Activated naive CD8-positive, alpha-beta T cell treated with anti-CD3 and anti-CD28 coated beads, Interleukin-2, amount 10 ng/mL, durations not matched to agents 7 days and 5 days (primary cell): ENCODE results near the gene TRPV6. TPM values are rescaled to one million over a fixed set of nuclear protein-coding genes. Genes with fewer than 3 reads are reported as not detected.

Experiments used
- ATAC-seq: fragments of 150-1000 bp; cut with Tn5 transposase; one replicate; pipeline ENCODE4 v1.10.0; 2021; ENCODE audit warnings: low read depth, moderate library complexity
- POLR2A ChIA-PET: fragments of 350-600 bp; sonication (Branson Sonifier 250); formaldehyde crosslinking; loops from one replicate; lab custom pipeline; 2021; ENCODE audit warnings: antibody characterized with exemption; lab: Charles Lee
- DNase-seq: peaks from one replicate; pipeline ENCODE4 v3.0.0; 2021
- H3K27ac Mint-ChIP-seq: one replicate; pipeline ENCODE4 v1.8.0; 2022; ENCODE audit warnings: mild to moderate bottlenecking, mixed read lengths
- H3K27me3 Mint-ChIP-seq: one replicate; pipeline ENCODE4 v1.8.0; 2022; ENCODE audit warnings: mild to moderate bottlenecking, moderate library complexity, mixed read lengths
- H3K36me3 Mint-ChIP-seq: one replicate; pipeline ENCODE4 v1.8.0; 2021; ENCODE audit warnings: mild to moderate bottlenecking, mixed read lengths
- H3K4me1 Mint-ChIP-seq: one replicate; pipeline ENCODE4 v1.8.0; 2021; ENCODE audit warnings: mixed read lengths
- H3K4me3 Mint-ChIP-seq: one replicate; pipeline ENCODE4 v1.8.0; 2022; ENCODE audit warnings: mild to moderate bottlenecking, moderate library complexity, mixed read lengths
- H3K9me3 Mint-ChIP-seq: one replicate; pipeline ENCODE4 v1.8.0; 2021; ENCODE audit warnings: mixed read lengths
- total RNA-seq, 2 experiments: library from RNA; stranded (reverse); gene quantifications; one replicate each; pipeline ENCODE4 v1.2.3, GENCODE V29; 2021

Gene TRPV6
- total RNA-seq, 2 experiments from 2014 or later, result not detected

- Mint-ChIP-seq H3K9me3 (peaks cover 2% of the 10 kb centered on the region), H3K27ac (no peak overlapping the region), H3K4me3 (no peak overlapping the region), H3K27me3 (peaks cover 16% of the 10 kb centered on the region), H3K4me1 (no peaks in the 10 kb centered on the region), H3K36me3 (no peaks in the 10 kb centered on the region)
- ATAC-seq (no peak), DNase-seq (no peak)
- POLR2A ChIA-PET, result interaction anchor here (0.6 kb wide), 1 partner anchor 797 kb away, joined by 3 read pairs; no protein-coding TSS in a partner anchor
Measured at GRCh38 chr7:142898377-142899170, 13.0 kb upstream of the TRPV6 start.

GRCh38 chr7:142897691-142898090 is 12.1 kb upstream of the TRPV6 start:
- no peak overlapping the region for H3K4me3 Mint-ChIP-seq
- peaks cover 14% of the 10 kb centered on the region for H3K27me3 Mint-ChIP-seq
- POLR2A ChIA-PET, result interaction anchor here (0.6 kb wide), 1 partner anchor 796 kb away, joined by 3 read pairs; no protein-coding TSS in a partner anchor
- no peaks in the 10 kb centered on the region for H3K36me3 Mint-ChIP-seq
- ATAC-seq (no peak), DNase-seq (no peak)
- no peaks in the 10 kb centered on the region for H3K9me3 Mint-ChIP-seq
- no peak overlapping the region for H3K27ac Mint-ChIP-seq
- H3K4me1 Mint-ChIP-seq, result no peaks in the 10 kb centered on the region

GRCh38 chr7:142896741-142897379 is 11.3 kb upstream of the TRPV6 start:
- ATAC-seq (no peak), DNase-seq (no peak)
- Mint-ChIP-seq H3K4me1 (no peaks in the 10 kb centered on the region), H3K27me3 (peaks cover 8% of the 10 kb centered on the region), H3K4me3 (no peak overlapping the region), H3K36me3 (no peaks in the 10 kb centered on the region), H3K27ac (no peak overlapping the region), H3K9me3 (no peaks in the 10 kb centered on the region)
- POLR2A ChIA-PET, result no interaction called here

GRCh38 chr7:142896151-142896550 is 10.6 kb upstream of the TRPV6 start:
- peaks cover 7% of the 10 kb centered on the region for H3K27me3 Mint-ChIP-seq
- H3K36me3 Mint-ChIP-seq, result no peaks in the 10 kb centered on the region
- no peaks in the 10 kb centered on the region for H3K4me1 Mint-ChIP-seq
- DNase-seq (no peak), ATAC-seq (no peak)
- no peaks in the 10 kb centered on the region for H3K9me3 Mint-ChIP-seq
- H3K27ac Mint-ChIP-seq, result no peak overlapping the region
- POLR2A ChIA-PET, result no interaction called here
- no peak overlapping the region for H3K4me3 Mint-ChIP-seq

- Mint-ChIP-seq H3K9me3 (peaks cover 4% of the 10 kb centered on the region), H3K27me3 (peaks cover 7% of the 10 kb centered on the region), H3K27ac (no peak overlapping the region), H3K4me1 (peaks cover 3% of the 10 kb centered on the region), H3K4me3 (no peak overlapping the region), H3K36me3 (no peaks in the 10 kb centered on the region)
- POLR2A ChIA-PET, result no interaction called here
- no peak for ATAC-seq
- DNase-seq, result no peak
Measured at GRCh38 chr7:142894985-142895593, 9.5 kb upstream of the TRPV6 start.

- no peak for DNase-seq
- H3K4me3 Mint-ChIP-seq, result no peak overlapping the region
- H3K27me3 Mint-ChIP-seq, result peaks cover 7% of the 10 kb centered on the region
- POLR2A ChIA-PET, result no interaction called here
- no peaks in the 10 kb centered on the region for H3K36me3 Mint-ChIP-seq
- peaks cover 4% of the 10 kb centered on the region for H3K9me3 Mint-ChIP-seq
- no peak overlapping the region for H3K27ac Mint-ChIP-seq
- H3K4me1 Mint-ChIP-seq, result peaks cover 5% of the 10 kb centered on the region
- no peak for ATAC-seq
Measured at GRCh38 chr7:142894112-142894984, 8.8 kb upstream of the TRPV6 start.

GRCh38 chr7:142892951-142893350 is 7.4 kb upstream of the TRPV6 start:
- H3K27me3 Mint-ChIP-seq, result peaks cover 7% of the 10 kb centered on the region
- POLR2A ChIA-PET, result no interaction called here
- H3K4me1 Mint-ChIP-seq, result peaks cover 5% of the 10 kb centered on the region
- ATAC-seq (no peak), DNase-seq (no peak)
- no peak overlapping the region for H3K4me3 Mint-ChIP-seq
- no peaks in the 10 kb centered on the region for H3K36me3 Mint-ChIP-seq
- H3K27ac Mint-ChIP-seq, result no peak overlapping the region
- peaks cover 4% of the 10 kb centered on the region for H3K9me3 Mint-ChIP-seq

- Mint-ChIP-seq H3K9me3 (peaks cover 4% of the 10 kb centered on the region), H3K36me3 (no peaks in the 10 kb centered on the region), H3K27me3 (peaks cover 3% of the 10 kb centered on the region), H3K4me1 (peaks cover 5% of the 10 kb centered on the region), H3K27ac (no peak overlapping the region), H3K4me3 (no peak overlapping the region)
- no peak for ATAC-seq
- no peak for DNase-seq
- POLR2A ChIA-PET, result no interaction called here
Measured at GRCh38 chr7:142891490-142892082, 6.0 kb upstream of the TRPV6 start.

- POLR2A ChIA-PET, result no interaction called here
- H3K27ac Mint-ChIP-seq, result peak overlapping the region; percentile 21
- peaks cover 5% of the 10 kb centered on the region for H3K4me1 Mint-ChIP-seq
- H3K9me3 Mint-ChIP-seq, result peaks cover 4% of the 10 kb centered on the region
- peaks cover under 1% of the 10 kb centered on the region for H3K27me3 Mint-ChIP-seq
- no peaks in the 10 kb centered on the region for H3K36me3 Mint-ChIP-seq
- peak; percentile 34 for ATAC-seq
- H3K4me3 Mint-ChIP-seq, result no peak overlapping the region
- DNase-seq, result no peak
Measured at GRCh38 chr7:142890874-142891485, 5.4 kb upstream of the TRPV6 start.

- ATAC-seq, result no peak
- peaks cover 4% of the 10 kb centered on the region for H3K9me3 Mint-ChIP-seq
Measured at GRCh38 chr7:142889816-142890215, 4.3 kb upstream of the TRPV6 start.

GRCh38 chr7:142887282-142888015 is 1.9 kb upstream of the TRPV6 start:
- POLR2A ChIA-PET, result no interaction called here
- Mint-ChIP-seq H3K4me3 (no peak overlapping the region), H3K4me1 (peaks cover 5% of the 10 kb centered on the region), H3K27me3 (no peaks in the 10 kb centered on the region), H3K9me3 (peaks cover 4% of the 10 kb centered on the region), H3K36me3 (no peaks in the 10 kb centered on the region), H3K27ac (no peak overlapping the region)
- ATAC-seq (no peak), DNase-seq (no peak)

More at GRCh38 chr7:142889816-142890215, 4.3 kb upstream of the TRPV6 start:
- POLR2A ChIA-PET, result no interaction called here
- H3K36me3 Mint-ChIP-seq, result no peaks in the 10 kb centered on the region
- no peak overlapping the region for H3K27ac Mint-ChIP-seq
- peaks cover 5% of the 10 kb centered on the region for H3K4me1 Mint-ChIP-seq
- no peak overlapping the region for H3K4me3 Mint-ChIP-seq
- no peak for DNase-seq
- H3K27me3 Mint-ChIP-seq, result no peaks in the 10 kb centered on the region

GRCh38 chr7:142886866-142887265 is 1.3 kb upstream of the TRPV6 start:
- H3K36me3 Mint-ChIP-seq, result no peaks in the 10 kb centered on the region
- no peak for DNase-seq
- H3K4me3 Mint-ChIP-seq, result no peak overlapping the region
- H3K27ac Mint-ChIP-seq, result no peak overlapping the region
- POLR2A ChIA-PET, result interaction anchor here (0.6 kb wide), 1 partner anchor 39 kb away, joined by 3 read pairs; no protein-coding TSS in a partner anchor
- peaks cover 4% of the 10 kb centered on the region for H3K9me3 Mint-ChIP-seq
- no peaks in the 10 kb centered on the region for H3K27me3 Mint-ChIP-seq
- no peak for ATAC-seq
- H3K4me1 Mint-ChIP-seq, result peaks cover 5% of the 10 kb centered on the region
